ENCODE results near the gene UTP18.
"Not testable (repeated sequence)": the region's sequence is repeated elsewhere in the genome, so short reads cannot be mapped to it uniquely, and the experiment has no call there.

UTP18 gene

DNA sequence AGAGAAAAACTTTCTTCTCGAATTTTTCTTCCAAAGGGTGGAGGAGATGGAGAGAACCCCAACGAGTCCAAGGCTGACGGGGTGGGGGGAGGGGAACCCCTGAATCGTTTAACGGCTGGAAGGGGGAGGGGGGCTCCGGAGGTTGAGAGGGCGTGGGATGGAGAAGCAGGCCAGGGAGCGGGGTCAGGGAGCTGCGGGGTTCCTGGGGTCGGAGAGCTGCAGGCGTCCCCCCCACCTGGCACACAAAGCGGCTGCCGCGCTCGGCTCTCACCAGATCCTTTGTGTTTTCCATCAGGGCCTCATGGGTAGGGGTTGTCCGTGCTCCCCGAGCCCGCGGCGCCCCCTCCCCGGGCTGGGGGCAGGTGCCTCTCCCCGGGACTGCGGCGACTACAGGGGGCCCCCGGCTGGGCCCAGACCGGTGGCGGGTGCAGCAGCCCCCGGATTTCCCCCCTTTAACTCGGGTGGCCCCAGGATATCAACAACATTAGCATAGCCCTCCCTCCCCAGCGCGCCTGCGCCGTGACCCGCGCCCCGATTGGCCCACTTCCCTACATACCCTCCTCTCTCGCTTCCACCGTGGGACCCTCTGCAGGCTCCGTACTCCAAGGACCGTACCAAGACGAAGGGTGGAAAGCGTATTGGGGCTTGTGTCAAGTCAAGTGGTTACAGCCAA lies 646 bp upstream of the UTP18 start, which contains the start of gene MBTD1:
MBTD1 (minus strand) TSS at position 486 of the 673 bp plus-strand sequence. CDS start 34,888 bp downstream, outside the sequence.
- DNase-seq = peak; percentile 88 to 89

DNA sequence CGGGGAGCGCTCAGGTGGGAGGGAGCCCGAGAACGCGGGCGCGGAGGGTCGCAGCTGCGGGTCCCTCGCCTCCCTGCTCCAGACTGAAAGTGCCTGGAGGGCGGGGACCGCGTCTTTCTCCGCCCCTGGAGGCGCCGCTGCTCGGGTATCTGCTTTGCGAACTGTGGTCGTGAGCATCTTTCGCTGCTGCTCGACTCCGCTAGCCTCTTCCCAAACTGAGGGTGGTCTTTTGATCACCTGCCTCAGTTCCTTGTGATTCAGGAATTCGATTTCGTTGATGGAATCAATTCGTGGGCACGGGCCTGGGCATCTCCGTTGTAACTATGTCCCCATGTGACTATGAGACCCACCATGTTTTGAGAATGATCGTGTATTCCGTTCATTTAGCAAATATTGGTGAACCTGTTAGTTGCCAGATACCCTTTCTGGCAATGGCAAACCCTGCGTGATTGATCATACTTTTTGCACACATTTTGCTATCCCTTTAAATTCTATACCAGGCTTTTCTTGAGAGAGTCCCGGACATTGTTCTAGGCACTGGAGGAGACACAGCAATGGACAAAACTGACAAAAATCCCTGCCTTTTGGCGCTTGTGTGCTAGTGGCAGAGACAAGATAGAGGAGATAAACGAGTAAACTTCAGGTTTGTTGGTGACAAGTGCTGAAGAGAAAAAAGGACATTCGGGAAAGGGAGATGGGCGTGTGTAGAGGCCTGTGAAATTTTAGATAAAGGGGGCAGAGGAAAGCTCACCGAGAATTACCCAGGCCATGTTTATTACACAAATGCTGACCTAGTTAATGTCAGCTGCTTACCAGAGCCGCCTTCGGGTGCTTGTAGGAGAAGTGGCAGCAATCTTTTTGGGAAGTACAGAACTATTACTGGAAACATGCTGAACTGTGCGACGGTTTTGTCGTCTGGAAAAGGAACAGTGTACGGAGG lies 948 bp downstream of the UTP18 start:
- DNase-seq = no peak

DNA sequence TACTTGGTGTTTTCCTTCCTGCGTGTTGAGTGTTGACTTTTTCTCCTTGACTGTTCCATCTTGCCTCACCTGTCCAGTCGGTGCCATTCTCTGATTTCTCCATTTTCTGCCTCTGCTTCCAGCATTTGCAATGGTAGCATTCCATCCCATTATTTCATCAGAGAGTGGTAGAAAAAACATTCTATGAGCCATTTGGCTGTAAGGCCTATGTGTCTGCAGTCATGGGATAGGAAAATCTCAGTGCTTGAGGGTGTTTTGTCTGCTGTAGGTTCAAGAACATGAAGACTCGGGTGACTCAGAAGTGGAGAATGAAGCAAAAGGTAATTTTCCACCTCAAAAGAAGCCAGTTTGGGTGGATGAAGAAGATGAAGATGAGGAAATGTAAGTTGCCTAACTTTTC lies 2.7 kb downstream of the UTP18 start:
- DNase-seq = no peak

DNA sequence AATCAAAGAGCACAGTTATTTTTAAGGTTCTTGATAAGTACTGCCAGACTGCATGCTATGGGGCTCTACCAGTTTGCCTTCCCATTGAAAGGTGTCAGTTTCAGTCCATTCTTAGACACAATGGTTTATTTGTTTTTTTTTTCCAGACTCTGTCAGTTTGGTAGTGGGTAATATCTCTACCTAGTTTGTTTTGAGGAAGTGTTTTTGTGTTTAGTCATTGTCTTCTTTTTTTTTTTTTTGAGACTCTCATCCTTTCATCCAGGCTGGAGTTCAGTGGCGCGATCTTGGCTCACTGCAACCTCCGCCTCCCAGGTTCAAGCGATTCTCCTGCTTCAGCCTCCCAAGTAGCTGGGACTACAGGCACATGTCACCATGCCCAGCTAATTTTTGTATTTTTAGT lies 4.1 kb downstream of the UTP18 start:
- DNase-seq = not testable (repeated sequence)

DNA sequence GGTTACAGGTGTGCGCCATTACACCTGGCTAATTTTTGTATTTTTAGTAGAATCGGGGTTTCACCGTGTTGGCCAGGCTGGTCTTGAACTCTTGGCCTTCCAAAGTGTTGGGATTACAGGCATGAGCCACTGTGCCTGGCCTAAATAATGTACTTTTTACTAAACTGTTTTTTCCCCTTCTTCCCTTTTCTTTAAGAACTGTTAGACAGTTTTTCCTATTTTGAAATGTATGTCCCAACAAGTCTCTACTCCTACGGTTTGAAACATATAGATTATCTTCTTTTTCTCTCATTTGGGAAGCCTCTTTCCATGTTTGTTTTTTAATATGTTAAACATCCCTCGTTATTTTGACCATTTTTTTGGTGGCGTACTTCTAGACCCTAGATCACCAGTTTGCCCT lies 9.6 kb downstream of the UTP18 start:
- no peak for DNase-seq

DNA sequence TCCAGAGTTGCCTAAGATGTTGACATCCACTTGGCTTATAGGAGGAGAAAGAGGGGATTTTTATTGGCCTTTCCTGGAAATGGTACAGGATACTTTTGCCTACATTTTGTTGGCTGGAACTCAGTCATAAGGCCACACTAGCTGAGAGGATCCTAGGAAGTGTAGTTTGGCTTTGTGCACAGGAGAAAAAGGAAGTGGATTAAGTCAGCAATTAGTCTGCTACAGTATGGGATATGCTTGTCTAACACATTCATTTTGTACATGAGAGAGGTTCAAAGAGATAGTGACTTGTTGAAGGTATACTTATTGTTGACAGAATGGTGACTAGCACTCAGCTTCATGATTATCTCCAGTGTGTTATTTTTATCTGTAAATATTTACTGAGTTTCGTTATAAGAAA lies 10.3 kb downstream of the UTP18 start:
- no peak for DNase-seq

DNA sequence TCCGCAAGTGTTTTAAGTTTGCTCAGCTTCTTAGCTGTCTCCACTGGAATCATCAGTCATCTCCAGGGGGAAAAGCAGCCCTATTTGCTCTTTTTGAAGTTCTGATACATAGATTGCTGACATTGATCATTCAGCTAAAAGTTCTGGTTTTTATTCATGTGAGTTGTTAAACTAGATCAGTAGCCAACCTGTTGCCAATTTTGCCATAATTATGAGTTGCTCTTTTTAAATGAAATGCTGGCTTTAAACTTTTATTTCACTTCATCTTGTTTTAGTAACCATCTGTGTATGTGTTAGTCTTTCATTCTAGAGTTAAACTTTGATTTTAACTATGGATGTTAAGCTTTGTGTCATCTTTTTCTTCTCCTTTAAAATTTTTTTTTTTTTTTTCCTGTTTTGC lies 12.5 kb downstream of the UTP18 start:
- no peak for DNase-seq

DNA sequence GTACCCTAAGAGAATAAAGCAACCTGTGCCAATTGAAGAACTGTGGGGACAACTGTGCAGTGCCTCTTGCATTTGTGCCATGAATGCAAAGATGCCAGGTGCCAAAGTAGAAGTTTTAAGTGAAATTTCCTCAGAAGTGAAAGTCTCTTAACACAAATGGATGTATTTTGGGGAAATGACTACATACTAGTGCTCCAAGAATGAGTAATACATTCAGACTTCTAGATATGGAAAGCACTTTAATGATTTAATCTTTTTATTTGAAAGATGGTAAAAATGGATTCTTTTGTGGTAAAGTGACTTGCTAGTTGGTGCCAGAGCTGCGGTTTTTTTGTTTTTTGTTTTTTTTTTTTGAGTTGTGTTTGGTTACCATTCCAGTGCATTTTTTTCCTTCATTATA lies 15.0 kb downstream of the UTP18 start:
- DNase-seq = no peak

DNA sequence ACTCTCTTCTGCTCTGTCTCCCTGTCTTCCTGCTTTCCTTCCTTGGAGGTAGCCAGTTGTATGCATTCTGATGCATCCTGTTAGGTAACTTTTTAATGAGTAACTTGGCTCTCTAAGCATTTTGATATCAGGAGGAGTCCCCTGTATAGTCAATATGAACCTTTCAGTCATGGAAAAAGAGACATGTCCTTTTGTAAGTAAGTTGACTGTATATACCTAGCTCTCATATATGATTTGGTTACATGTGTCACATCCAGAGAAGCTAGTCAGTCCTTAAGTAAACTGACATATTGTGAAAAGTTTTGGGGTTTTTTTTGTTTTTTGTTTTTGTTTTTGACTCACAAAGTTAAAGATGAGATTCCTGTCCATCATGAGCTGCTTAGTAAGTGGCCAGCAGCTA lies 18.8 kb downstream of the UTP18 start:
- DNase-seq = no peak

DNA sequence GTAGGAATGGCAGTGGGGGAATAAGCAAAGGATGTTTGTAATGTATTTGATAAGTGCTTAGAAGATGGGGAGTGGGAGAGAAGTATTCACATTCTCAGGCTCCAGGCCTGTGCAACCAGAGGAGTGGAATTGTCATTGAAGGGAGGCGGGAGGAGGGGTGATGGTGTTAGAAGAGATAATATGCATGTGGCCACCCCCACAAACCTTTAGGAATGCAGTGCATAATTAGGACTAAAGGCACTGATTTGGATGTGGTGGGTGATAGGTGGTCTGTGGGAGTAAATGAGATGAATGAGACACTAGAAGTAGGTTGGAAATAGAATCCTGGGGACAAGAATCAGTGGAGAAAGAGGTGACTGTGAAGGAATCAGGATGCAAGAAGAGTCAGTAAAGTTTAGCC lies 27.1 kb downstream of the UTP18 start:
- DNase-seq = no peak

DNA sequence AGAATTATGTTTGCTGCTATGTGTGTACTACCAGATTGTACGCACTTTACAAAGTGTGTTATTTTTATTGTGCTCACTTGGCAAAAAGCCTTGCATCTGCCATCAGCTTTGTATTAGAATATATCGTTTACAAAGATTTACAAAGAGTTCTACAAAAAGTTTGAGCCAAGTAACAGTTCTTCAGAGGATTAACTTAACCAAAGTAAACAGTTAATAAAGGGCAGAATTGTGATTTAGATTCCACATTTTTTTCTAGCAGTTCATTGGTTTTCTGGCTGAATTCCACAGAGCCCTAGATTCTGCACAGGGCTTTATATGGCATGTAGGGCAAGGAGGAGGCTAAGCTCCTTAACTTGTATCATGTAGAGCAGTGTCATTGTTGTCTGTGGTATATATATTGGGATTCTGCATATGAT lies 29.4 kb downstream of the UTP18 start:
- no peak for DNase-seq

DNA sequence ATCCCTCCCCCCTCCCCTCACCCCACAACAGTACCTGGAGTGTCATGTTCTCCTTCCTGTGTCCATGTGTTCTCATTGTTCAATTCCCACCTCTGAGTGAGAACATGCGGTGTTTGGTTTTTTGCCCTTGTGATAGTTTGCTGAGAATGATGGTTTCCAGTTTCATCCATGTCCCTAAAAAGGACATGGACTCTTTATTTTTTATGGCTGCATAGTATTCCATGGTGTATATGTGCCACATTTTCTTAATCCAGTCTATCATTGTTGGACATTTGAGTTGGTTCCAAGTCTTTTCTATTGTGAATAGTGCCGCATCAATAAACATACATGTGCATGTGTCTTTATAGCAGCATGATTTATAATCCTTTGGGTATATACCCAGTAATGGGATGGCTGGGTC lies 34.0 kb downstream of the UTP18 start:
- not testable (repeated sequence) for DNase-seq

DNA sequence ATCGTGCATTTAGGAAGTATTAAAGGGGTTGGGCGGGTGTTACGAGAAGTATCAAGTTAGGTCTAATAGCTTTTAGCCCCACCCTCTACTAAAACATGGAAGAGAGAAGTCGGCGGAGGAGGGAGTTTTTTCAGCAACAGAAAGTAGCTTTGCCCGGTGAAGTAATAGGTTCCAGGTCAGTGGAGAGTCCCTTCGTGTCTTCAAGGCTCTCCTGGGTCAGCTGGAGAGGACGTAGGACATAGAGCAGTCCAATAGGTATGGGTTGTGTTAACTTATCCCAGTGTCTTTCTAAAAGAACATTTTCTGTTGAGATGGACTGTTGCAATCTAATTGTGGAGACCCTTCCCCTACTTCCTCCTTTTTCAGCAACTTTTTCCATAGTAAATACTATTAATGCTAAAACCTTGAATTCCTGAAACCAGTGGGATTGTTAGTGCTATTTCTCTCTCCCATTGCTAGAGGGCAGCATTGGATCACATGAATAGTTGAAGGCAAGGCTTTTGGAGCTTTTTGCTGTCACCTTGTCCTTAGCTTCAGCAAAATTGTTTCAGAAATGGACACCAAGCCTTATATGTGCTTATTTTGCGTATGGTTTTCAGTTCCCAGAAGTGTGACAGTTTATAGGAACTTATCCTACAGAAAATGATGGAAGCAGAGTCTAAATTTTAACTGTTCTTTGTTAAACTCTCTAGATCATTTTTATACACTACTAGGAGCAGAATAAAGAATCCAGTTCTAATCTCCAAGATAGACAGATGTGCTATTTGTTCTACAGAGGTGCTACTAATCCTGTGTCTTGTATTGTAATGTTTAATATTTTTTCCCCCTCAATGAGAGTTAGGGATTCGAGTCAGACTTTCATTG lies 38.4 kb downstream of the UTP18 start:
- DNase-seq = no peak

DNA sequence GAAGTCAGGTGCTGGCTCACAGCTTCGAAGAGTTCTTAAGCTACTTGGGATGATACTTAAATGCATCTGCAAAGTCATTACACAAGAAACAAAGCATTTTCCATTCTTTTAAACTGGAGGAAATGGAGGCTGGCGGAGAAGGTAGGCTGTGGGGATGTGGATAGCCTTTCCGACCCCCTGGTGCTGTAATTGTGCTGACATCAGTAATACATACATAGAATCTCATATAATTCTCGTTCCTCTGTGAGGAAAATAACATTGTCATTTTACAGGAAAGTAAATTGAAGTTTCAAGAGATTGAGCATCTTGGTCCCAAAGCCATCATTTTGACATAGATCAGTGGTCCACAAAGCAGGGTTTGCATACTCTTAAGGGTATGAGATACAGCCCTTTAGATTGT lies 39.5 kb downstream of the UTP18 start:
- no peak for DNase-seq

DNA sequence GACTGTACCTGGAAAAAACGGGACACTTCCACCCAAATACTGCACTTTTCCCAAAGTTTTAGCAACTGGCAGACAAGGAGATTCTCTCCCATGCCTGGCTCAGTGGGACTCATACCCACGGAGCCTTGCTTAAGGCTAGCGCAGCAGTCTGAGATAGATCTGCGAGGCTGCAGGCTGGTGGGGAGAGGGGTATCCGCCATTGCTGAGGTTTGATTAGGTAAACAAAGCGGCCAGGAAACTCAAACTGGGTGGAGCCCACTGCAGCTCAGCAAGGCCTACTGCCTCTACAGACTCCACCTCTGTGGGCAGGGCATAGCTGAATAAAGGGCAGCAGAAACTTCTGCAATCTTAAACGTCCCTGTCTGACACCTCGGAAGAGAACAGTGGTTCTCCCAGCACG lies 44.8 kb downstream of the UTP18 start:
- DNase-seq = no peak

DNA sequence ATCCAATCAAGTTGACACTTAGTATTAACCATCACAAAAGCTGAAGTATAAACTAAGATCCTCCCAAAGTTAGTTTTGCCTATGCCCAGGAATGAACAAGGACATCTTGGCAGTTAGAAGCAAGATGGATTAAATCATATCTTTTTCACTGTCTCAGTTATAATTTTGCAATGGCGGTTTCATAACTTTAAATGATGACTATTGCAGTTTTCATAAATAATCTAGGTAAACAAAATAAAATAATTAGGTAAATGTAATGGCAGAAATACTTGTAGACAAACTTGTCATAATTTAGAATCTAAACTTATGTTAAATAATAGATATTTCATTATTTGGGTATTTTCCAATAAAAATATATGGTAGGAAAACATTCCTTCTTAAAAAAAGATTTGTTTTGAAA lies 51.7 kb downstream of the UTP18 start:
- DNase-seq = not testable (repeated sequence)

DNA sequence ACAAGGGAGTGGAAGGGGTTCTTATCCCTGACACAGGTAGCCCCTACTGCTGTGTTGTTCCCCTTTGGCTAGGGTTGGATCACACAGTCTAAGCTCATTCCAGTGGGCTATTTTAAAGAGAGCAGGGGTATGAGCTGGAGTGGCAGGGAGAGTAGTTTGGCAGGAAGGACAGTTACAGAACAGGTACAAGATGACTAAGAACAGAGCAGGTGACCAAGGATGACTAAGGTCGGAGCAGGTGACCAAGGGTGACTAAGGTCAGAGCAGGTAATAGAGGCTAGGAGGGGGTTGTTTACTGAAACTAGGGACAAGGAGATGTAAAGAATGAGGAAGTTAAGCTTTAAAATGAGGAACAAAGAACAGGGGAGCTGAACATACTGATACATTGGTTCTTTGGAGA lies 58.8 kb downstream of the UTP18 start:
- no peak for DNase-seq

DNA sequence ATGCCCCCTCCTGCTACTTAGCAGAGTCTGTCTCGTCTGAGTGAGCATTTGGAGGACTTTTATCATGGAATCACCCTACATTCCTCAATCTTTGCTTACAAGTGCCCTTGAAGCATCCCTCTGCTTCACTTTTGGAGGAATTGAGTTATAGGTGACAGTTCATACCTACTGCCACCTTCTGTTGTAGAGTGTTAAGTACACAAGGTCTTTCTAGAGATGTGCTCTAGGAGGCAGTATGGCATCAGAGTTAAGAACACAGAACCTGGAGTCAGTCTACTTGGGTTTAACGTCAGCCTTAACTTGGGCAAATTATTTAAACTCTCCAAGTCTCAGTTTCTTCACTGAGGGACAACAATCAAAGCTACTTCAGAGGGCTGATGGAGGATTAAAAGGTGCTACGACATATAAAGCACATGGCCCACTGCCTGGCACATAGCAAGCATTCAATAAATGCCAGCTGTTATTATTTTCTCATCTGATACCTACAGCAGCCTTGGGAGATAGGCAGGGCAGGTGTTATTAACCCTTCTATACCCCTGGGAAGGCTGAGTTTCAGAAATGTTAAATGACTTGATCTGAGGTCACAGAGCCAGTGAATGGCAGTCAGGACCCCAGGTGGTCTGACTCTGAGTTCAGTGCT lies 62.2 kb downstream of the UTP18 start:
- no peak for DNase-seq

DNA sequence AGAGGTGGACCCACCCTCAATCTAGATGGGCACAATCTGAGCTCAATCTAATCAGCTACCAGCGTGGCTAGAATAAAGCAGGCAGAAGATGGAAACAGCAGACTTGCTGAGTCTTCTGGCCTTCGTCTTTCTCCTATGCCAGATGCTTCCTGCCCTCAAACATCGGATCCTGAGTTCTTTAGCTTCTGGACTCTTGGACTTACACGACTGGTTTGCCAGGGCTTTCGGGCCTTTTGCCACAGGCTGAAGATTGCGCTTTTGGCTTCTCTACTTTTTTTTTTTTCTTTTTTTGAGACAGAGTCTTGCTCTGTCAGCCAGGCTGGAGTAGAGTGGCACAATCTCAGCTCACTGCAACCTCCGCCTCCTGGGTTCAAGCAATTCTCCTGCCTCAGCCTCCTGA lies 65.1 kb downstream of the UTP18 start:
- no peak for DNase-seq

DNA sequence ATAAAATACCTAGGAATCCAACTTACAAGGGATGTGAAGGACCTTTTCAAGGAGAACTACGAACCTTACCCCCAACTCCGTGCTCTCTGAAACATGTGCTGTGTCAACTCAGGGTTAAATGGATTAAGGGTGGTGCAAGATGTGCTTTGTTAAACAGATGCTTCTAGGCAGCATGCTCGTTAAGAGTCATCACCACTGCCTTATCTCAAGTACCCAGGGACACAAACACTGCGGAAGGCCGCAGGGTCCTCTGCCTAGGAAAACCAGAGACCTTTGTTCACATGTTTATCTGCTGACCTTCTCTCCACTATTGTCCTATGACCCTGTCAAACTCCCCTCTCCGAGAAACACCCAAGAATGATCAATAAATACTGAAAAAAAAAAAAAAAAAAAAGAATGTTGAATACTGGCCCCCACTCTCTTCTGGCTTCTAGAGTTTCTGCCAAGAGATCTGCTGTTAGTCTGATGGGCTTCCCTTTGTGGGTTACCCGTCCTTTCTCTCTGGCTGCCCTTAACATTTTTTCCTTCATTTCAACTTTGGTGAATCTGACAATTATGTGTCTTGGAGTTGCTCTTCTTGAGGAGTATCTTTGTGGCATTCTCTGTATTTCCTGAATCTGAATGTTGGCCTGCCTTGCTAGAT lies 70.6 kb downstream of the UTP18 start:
- DNase-seq = not testable (repeated sequence)

DNA sequence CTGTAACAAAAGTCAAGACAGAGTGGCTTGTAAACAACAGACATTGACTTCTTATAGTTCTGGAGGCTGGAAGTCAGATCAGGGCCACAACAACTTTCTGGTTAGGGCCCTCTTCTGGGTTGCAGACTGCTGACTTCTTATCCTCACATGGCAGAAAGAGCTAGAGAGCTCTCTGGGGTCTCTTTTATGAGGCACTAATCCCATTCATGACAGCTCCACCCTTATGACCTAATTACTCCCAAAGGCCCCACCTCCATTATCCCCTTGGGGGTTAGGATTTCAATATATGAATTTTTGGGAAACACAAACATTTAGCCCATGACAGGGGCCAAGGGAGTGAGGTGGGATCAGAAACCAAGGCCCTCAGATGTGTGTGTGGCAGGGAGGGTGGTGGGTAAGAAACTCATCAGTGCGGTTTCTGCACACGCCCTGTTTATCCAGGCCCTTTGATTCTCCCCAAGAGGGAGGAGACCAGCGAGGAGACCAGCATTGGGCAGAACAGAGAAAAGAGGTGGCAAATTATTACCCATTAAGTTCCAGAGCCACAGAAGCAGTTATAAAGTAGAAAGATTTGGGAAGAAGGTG lies 74.8 kb downstream of the UTP18 start:
- DNase-seq = no peak
